PC-3 (cell line): ENCODE results near the gene PSME2. TPM values are rescaled to one million over a fixed set of nuclear protein-coding genes. Genes with fewer than 3 reads are reported as not detected.

Experiments used
- ATAC-seq: fragments of 200-7000 bp; cut with Tn5 transposase; 2 replicates; pipeline ENCODE4 v1.9.1; 2020; ENCODE audit warnings: mild to moderate bottlenecking, moderate library complexity
- BruUV-seq: library from RNA; stranded (reverse); fragments of 400-500 nt; replicated peaks from 2 replicates; lab custom pipeline; 2021; lab: Mats Ljungman, UMichigan
- CTCF ChIA-PET: fragments of 300-600 bp; sonication (Branson Sonifier 250); formaldehyde crosslinking; loops from one replicate; lab custom pipeline; 2022; ENCODE audit warnings: antibody characterized with exemption; lab: Charles Lee
- POLR2A ChIA-PET: fragments of 300-600 bp; sonication (Branson Sonifier 250); formaldehyde crosslinking; loops from one replicate; lab custom pipeline; 2022; ENCODE audit warnings: antibody characterized with exemption; ENCODE audit not compliant: unreplicated experiment; lab: Charles Lee
- DNase-seq: peaks from one replicate; pipeline ENCODE4 v3.0.0-alpha.2; 2015
- H2AFZ ChIP-seq: fragments of 300-600 bp; sonication (generic); 2 replicates; pipeline ENCODE4 v1.6.0; 2016; ENCODE audit warnings: antibody characterized with exemption, low read length
- H3F3A ChIP-seq: fragments of 300-600 bp; sonication (generic); one replicate; pipeline ENCODE4 v1.6.0; 2017; ENCODE audit warnings: antibody characterized with exemption, low read length, control low read depth, mild to moderate bottlenecking; ENCODE audit not compliant: unreplicated experiment
- H3K27ac ChIP-seq: fragments of 300-600 bp; sonication (generic); 2 replicates; pipeline ENCODE4 v1.5.1; 2016; ENCODE audit warnings: mild to moderate bottlenecking, low read length
- H3K27me3 ChIP-seq: fragments of 300-600 bp; sonication (generic); 2 replicates; pipeline ENCODE4 v1.6.1; 2016; ENCODE audit warnings: low read length, mixed read lengths
- H3K36me3 ChIP-seq: fragments of 300-600 bp; sonication (generic); 2 replicates; pipeline ENCODE4 v1.6.1; 2016; ENCODE audit warnings: low read depth, mixed run types, low read length, mixed read lengths
- H3K4me1 ChIP-seq: fragments of 300-600 bp; sonication (generic); 2 replicates; pipeline ENCODE4 v1.5.1; 2016; ENCODE audit warnings: low read length; ENCODE audit not compliant: insufficient read depth
- H3K4me2 ChIP-seq: fragments of 300-600 bp; sonication (generic); 2 replicates; pipeline ENCODE4 v1.6.0; 2016; ENCODE audit warnings: low read length
- H3K4me3 ChIP-seq: fragments of 300-600 bp; sonication (generic); 2 replicates; pipeline ENCODE4 v1.5.1; 2016; ENCODE audit warnings: mild to moderate bottlenecking, low read length, mixed read lengths
- H3K79me2 ChIP-seq: fragments of 300-600 bp; sonication (generic); 2 replicates; pipeline ENCODE4 v1.6.1; 2017; ENCODE audit warnings: low read length, mixed read lengths
- H3K9ac ChIP-seq: fragments of 300-600 bp; sonication (generic); 2 replicates; pipeline ENCODE4 v1.6.0; 2016; ENCODE audit warnings: mild to moderate bottlenecking, low read length
- H3K9me2 ChIP-seq: fragments of 300-600 bp; sonication (generic); replicated peaks from 2 replicates; pipeline ENCODE4 v1.6.1; 2016; ENCODE audit warnings: mixed run types, low read length, mixed read lengths
- H3K9me3 ChIP-seq: fragments of 300-600 bp; sonication (generic); 2 replicates; pipeline ENCODE4 v1.6.1; 2016; ENCODE audit warnings: low read length, mixed read lengths
- H4K20me1 ChIP-seq: fragments of 300-600 bp; sonication (generic); 2 replicates; pipeline ENCODE4 v1.6.1; 2016; ENCODE audit warnings: low read length, mixed read lengths
- CTCF ChIP-seq: fragments of 300-600 bp; sonication (generic); conservative IDR thresholded peaks from 2 replicates; pipeline ENCODE4 v1.5.1; 2017; ENCODE audit warnings: antibody characterized with exemption, low read depth, mild to moderate bottlenecking, low read length
- EZH2 ChIP-seq: fragments of 300-600 bp; sonication (generic); IDR thresholded peaks from one replicate; pipeline ENCODE4 v1.6.1; 2017; ENCODE audit warnings: antibody characterized with exemption, mild to moderate bottlenecking, low read length; ENCODE audit not compliant: unreplicated experiment
- EZH2phosphoT487 ChIP-seq: fragments of 300-600 bp; sonication (generic); IDR thresholded peaks from 2 replicates; pipeline ENCODE4 v1.6.1; 2018; ENCODE audit warnings: mild to moderate bottlenecking, antibody characterized with exemption, low read length, borderline replicate concordance
- intact Hi-C: fragments of 100-400 bp; cut with micrococcal nuclease; formaldehyde crosslinking; loops from 2 replicates; pipeline ENCODE4 v1.9.0; 2023
- total RNA-seq: library from RNA; depleted of rRNA; stranded (reverse); fragments of >200 nt; gene quantifications from 2 replicates; pipeline ENCODE4 v1.2.3, GENCODE V29; 2014

PSME2 gene
- total RNA-seq, 1 experiment from 2014 or later: 297 TPM

DNA sequence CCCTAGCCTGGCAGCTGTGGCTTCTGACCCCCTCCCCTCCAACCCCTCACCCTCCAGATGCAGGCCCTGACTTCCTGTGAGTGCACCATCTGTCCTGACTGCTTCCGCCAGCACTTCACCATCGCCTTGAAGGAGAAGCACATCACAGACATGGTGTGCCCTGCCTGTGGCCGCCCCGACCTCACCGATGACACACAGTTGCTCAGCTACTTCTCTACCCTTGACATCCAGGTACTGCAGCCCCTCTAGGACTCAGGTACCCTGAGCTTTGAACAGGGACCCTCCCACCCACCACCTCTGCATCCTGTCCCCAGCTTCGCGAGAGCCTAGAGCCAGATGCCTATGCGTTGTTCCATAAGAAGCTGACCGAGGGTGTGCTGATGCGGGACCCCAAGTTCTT, 8.7 kb upstream of the PSME2 start:
- DNase-seq (no peak), ATAC-seq (no peak)
- Histone ChIP-seq H3F3A (peaks cover 4% of the 10 kb centered on the region), H3K9me3 (no peaks in the 10 kb centered on the region), H3K79me2 (no peaks in the 10 kb centered on the region), H3K4me1 (no peaks in the 10 kb centered on the region), H3K27ac (no peak overlapping the region), H3K4me2 (no peak overlapping the region), H3K27me3 (no peaks in the 10 kb centered on the region), H3K36me3 (peaks cover 41% of the 10 kb centered on the region; the same call in 1 of the 2 replicates), H3K9ac (no peak overlapping the region), H3K4me3 (no peak overlapping the region), H3K9me2 (no peaks in the 10 kb centered on the region), H4K20me1 (no peaks in the 10 kb centered on the region), H2AFZ (no peak overlapping the region)
- ChIA-PET CTCF (no interaction called here), POLR2A (no interaction called here)
- TF ChIP-seq EZH2phosphoT487: no peak
- no peak for TF ChIP-seq CTCF
- no peak for TF ChIP-seq EZH2
- no TSS peak for BruUV-seq
- intact Hi-C loops: no loop called here

GRCh38 chr14:24151404-24152080, 5.1 kb upstream of the PSME2 start:
- peaks cover 39% of the 10 kb centered on the region; the same call in 1 of the 2 replicates for H3K36me3 ChIP-seq
- POLR2A ChIA-PET: no interaction called here

More at GRCh38 chr14:24151404-24152080, 5.1 kb upstream of the PSME2 start:
- Histone ChIP-seq H2AFZ (no peak overlapping the region), H3K27me3 (no peaks in the 10 kb centered on the region), H3K4me3 (no peak overlapping the region), H3K79me2 (peaks cover 27% of the 10 kb centered on the region), H3K9me3 (no peaks in the 10 kb centered on the region), H4K20me1 (no peaks in the 10 kb centered on the region), H3K9me2 (no peaks in the 10 kb centered on the region), H3K27ac (no peak overlapping the region), H3K4me2 (no peak overlapping the region), H3K4me1 (peaks cover 8% of the 10 kb centered on the region; the same call in 1 of the 2 replicates), H3F3A (peaks cover 4% of the 10 kb centered on the region), H3K9ac (no peak overlapping the region)
- TF ChIP-seq CTCF (no peak), EZH2phosphoT487 (no peak), EZH2 (no peak)
- ATAC-seq (no peak), DNase-seq (no peak)
- CTCF ChIA-PET: no interaction called here
- no TSS peak for BruUV-seq
- intact Hi-C loops: no loop called here
